HG03558 (cell line): ENCODE data around the gene ID2.
A peak's percentile ranks its signal among the peaks of the same experiment; 100 is the strongest.

Experiments used
- ATAC-seq: cut with Tn5 transposase; IDR thresholded peaks from one replicate; pipeline ENCODE4 v1.9.1; 2021; ENCODE audit warnings: moderate number of reproducible peaks; ENCODE audit not compliant: unreplicated experiment; ENCODE audit errors: extremely low read depth

ID2 gene

DNA sequence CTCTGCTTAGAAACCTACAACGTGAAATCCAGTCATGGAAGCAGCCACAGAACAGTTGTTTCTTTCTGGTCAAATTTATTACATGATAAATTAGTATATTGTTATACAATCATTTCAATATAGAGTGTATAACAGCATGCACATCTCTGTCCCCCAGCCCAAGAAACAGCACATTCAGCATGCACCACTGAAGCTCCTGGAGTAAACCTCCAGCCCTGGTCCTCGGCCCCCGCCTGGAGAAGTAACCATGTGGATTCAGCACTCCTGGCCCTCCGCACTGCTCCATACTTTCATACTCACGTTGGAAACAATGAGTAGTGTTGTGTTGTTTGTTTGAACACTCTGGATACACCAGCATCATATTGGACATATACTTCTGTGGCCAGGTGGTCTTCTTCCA is 15.3 kb upstream of the ID2 start:
- ATAC-seq, result no peak

DNA sequence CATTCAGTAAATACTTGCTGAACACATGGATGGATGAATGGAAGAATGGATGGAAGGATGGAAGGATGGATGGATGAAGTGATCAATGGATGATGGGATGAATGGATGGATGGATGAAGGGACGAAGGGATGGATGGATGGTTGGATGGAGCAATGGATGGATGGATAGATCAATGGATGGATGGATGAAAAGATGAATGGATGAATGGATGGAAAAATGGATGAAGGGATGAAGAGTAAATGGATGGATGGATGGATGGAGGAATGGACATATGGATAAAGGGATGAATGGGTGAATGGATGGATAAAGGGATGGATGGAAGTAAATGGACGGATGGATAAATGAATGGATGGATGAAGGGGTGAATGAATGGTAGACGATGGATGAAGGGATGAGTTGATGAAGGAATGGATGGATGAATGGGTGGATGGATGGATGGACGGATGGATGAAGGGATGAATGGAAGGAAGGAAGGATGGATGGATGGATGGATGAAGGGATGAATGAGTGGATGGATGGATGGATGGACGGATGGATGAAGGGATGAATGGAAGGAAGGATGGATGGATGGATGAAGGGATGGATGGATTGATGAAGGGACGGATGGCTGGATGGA is 13.9 kb upstream of the ID2 start:
- no peak for ATAC-seq

DNA sequence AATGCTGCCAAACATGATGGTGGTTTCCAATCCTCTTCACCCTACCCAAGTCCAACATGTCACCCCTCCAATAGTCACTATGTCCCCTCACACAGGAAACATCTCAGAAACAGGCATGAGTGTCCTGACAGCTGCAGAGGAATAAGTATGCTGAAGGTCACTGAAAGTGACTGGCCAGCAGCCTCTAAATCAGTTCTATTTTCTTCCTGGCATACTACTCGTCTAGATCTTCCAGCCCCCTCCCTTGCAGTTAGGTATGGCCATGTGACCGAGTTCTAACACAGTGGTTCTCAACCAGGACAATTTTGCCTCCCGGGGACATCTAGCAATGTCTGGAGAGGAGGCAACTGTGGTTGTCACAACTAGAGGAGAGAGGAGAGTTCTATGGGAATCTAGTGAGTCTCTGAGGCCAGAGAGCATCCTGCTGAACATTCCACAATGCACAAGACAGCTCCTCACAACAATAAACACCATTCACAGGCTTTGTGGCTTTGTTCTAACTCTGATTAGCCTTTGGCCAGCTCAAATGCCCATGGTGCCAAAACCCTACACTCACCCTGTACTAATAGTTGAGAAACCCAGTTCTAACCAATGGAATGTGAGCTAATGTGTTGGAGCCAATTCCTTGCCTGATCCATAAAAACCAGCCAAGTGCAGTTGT is 12.6 kb upstream of the ID2 start:
- no peak for ATAC-seq

DNA sequence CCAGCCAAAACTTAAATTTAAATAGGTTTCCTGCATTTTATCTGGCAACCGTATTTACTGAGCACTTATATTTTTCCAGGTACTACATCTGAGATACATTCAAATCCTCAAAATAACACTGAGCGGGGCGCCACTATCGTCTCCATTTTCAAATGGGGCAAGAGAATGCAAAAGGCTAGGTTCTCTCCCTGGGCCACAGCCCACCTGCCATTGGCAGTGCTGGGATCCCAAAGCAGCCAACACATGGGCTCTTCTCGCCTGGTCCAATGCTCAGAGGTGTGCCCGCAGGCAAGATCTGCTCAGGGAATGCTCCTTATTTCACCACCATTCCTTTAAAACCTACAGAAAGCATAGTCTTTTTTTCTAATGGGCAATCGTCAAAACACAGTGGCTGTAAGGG is 11.3 kb upstream of the ID2 start:
- no peak for ATAC-seq

DNA sequence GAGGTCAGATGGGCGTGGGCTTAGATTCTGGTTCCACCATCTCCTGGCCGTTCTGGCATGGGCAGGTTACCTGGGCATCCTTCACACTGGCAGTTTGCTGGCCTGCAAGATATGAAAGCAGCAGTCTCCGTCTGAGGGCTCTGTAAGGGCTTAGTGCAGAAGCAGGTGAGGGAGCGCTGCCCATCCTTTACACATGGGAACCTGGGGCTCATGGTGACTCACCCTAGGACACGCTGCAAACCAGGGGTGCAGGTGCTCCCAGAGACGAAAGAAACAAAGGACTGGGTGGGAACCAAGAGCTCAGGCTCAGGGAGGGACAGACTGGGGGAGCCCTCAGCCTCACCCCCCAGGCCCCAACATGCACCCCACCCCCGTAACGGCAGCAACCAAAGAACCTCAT is 10.7 kb upstream of the ID2 start:
- no peak for ATAC-seq

DNA sequence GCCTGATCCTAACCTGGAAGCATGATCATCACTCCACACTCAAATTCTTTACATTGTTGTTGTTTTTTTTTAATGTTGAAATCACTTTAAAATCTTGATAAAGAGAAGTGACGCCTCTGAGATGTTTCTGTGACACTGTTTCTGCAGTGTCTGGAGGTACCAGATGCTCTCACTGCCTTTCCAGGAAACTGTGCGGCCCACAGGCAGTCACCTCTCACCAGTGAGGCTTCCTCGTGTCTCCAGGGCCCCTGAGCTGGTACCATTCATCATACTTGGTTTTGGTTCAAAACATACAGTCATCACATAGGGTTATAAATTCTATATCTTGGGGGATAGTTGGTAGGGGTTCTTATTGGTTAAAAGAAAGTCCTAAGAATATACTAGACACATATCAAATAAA is 10.1 kb upstream of the ID2 start:
- no peak for ATAC-seq

DNA sequence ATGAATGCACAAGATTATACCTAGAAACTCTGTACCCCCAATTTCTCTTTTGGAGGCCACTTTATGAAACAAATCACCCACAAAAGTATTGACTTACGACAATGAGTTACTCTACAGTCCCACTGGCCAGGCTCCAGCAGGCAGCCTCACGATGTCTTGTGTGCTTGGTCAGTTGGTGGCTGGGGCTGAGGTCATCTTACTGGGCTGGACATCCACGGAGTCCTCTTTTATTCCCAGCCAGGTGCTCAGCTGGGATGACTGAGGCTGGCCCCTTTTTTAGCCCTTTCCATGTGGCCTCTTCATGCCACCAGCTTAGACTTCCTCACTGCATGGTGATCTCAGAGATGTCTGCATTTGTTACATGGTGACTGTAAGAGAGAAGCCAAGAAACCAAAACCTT is 8.9 kb upstream of the ID2 start:
- no peak for ATAC-seq

DNA sequence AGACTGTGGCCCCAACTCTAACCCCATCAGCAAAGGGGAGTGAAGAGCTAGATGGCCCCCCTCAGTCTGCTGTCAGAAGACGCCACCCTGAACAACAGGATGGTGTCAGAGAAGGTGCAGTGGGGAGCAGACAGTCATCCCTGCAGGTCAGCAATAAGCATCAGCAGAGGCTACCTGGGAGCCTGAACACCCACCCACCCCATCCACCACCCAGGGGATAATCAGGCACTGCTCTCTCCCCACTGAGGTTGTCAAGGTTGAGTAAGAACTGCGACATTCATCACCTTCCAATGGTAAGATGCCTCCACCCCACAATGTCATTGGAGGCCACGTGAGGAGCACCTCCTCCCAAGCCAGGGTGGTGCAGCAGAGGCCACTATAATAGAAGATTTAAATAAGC is 8.5 kb upstream of the ID2 start:
- no peak for ATAC-seq

DNA sequence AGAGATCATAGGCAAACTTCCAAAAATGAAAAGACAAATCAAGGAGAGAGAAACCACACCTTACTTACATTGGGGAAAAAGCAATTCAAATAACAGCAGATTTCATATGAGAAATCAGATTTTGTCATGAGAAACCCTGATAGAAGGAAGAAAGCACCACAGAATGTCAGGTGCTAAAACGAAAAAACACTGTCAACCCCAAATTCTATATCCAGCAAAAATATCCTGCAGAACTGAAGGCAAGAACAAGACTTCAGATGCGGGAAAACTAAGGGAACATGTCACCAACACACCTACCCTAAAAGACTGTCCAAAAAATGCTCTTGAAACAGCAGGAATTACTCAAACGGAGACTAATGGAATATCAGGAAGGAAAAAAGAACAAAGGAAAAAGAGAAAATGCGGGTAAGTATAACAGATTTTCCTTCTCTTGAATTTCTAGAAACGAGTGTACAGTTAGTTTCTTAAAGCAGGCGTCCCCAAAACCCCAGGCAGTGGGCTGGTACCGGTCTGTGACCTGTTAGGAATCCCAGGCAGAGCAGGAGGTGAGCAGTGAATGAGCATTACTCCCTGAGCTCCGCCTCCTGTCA is 7.3 kb upstream of the ID2 start:
- no peak for ATAC-seq

DNA sequence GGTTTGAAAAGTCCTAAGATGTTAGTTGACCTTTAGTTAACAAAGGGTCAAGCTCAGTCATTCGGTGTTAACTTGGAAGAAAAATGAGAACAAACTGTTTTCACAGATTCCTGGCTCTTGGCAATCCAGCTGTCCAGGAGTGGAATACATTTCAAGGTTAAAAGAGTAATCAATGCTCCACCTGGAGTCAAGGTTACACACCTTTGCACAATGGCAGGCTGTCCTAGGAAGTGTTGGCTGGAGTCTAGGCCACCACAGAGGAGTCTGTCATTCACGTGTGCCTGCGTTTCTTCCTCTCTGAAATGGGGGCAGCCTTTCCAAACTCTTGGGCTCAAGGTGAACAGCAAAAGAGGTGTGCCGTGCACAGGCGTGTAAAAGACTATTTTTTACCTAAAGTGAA is 6.3 kb upstream of the ID2 start:
- ATAC-seq, result no peak

DNA sequence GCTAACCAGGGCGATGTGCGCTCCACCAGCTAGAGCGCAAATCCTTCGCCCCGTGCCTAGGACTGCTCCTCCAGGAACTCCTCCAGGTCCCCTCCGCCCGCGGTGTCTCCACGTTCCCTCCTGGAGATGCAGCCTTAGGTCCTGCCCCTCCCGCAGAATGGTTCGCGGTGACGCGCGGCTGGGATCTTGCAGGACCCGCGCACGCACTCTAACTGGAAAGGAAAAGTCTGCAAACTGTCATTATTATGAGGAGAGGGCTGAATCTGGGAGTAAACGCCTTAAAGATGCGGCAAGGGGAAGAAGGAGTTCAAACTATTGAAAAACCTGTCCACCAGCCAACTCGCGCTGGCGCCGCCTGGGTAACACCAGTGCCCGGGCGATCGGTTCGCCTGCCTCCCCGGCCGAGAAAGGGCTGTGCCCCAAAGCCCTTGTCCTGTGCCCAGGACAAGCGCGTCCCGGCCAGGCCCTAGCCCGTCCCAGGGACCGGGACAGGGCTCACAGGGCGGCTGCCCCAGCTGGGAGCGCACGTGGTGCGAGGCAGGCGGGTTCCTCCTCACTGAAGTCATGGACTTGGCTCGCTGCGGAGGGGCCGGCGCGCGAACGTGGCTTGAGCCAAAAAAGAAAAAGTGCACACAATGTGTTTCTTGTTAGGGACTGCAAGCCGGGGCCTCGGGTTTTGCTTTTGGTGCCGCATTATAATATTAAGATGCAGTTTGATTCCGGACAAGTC is 5.5 kb upstream of the ID2 start:
- ATAC-seq, result no peak

DNA sequence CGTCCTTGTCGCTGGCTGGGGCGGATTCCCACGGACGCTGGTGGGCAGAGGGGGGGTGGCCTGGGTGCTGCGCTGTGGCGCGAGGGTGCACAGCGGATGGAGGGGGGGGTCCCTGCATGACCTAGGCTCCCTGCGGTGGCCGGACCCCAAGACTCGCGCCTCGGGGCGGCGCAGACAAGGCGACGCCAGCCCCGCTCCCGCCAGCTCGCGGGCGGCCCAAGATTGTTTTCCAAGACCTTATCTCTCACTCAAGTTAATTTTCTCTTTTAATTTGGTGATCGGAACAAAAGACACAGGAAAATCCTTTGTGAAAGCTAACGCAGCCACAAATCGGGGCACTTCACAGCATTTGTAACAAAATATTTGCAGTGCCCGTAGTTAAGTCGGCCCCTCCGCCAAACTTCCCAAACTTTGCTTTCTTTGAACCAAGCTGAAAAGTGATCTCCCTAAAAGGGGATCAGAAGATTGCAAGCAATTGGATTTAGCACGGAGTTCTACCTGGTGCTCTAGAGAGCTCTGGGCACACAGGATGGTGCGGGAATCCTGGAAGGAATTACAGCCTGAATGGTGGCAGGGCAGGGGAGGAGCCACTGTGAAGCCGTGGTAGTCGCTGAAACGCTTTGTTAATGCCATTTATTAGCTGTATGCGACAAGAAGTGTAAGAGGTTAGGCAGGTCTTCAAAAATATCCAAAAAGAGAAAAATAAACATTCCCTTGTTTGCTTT is 4.8 kb upstream of the ID2 start:
- no peak for ATAC-seq

DNA sequence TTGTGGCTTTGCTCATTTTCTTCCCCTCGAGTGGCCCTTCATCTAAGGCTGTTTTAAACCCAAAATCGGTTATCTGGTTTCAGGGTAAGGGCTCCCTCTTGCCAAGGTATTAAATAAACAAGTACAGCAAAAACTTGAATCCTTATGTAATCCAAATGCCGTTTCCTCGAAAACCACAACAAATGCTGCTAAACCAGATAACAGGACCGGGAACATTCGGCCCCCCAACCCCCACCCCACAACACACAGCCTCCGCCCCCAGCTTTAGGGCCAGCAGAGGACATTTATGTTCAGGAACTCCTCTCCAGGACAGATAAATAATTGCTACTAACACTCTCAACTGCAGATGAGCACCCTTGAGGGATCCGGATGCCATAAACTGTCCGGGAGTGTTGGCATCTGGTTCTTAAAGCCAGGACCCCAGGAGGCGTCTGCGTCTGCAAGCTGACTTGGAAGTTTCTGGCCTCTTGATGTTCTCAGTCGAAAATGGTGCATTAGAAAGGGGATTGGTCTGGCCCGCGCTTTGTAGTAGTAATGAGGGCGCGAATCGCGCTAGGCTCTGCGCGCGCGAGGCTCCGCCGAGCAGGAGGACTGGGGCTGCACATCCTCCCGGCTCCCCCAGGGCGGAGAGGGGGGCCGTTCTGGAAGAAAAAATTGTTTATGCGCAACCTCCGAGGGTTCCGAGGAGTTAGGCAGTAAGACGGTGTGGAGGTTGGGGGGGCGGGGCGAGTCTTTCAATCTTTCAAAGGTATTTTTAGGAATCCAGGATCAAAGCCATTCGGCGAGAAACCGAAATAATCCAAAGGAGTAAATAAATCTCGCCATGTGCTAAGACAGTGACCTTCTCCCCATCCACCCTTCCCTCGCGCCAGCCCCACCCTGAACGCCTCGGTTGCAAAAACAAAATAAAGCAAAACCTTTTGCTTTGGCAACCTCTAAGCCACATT is 3.9 kb upstream of the ID2 start:
- no peak for ATAC-seq

DNA sequence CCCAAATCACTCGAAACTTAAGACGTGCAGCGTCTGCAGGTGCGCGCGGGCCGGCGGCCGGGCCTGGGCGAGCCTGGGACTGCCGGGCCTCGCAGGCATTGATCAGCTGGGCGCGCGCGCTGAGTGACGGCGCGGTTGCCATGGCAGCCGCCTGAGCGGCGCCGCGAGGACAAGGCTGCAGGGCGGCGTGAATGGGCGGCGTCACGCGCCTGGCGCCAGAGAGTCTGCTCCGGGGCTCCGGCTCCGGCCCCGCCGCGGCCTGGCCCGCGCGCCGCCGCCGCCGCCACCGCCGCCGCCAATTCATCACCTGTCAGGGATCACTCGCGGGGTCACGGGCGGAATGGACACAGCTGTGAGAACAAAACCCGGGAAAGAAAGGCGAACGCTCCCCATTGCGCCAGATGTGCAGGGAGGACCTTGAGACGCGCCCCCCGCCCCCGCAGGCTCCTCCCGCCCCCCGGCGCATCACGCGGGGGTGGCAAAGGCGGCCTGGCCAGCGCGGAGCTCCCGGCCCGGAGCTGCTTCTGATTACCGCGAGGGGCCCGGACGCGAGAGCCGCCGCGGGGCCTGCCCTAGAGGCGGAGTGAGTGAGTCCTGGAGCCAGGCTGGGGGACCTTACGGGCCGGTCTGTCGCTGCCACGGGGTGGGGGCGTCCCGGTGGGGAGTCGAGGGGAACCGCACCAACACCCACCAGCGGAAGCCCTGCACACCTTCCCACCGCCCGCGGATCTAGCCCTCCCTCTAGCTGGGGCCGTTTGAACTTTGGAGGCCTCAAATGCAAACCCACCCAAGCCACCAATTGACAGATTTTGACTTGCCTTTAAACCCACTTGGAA is 2.9 kb upstream of the ID2 start:
- peak; percentile 44 for ATAC-seq

DNA sequence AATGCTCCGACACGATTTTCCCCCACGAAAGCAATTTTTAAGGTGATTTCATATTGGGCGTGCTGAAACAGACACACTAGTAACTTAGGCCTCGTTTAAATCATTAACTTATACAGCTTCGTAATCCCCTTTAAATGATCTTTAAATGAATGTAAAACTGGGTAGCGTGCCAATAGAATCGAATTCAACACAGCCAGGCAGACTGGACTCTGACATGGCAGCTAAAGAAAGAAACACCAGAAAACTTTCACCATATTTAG is 2.4 kb upstream of the ID2 start:
- no peak for ATAC-seq

DNA sequence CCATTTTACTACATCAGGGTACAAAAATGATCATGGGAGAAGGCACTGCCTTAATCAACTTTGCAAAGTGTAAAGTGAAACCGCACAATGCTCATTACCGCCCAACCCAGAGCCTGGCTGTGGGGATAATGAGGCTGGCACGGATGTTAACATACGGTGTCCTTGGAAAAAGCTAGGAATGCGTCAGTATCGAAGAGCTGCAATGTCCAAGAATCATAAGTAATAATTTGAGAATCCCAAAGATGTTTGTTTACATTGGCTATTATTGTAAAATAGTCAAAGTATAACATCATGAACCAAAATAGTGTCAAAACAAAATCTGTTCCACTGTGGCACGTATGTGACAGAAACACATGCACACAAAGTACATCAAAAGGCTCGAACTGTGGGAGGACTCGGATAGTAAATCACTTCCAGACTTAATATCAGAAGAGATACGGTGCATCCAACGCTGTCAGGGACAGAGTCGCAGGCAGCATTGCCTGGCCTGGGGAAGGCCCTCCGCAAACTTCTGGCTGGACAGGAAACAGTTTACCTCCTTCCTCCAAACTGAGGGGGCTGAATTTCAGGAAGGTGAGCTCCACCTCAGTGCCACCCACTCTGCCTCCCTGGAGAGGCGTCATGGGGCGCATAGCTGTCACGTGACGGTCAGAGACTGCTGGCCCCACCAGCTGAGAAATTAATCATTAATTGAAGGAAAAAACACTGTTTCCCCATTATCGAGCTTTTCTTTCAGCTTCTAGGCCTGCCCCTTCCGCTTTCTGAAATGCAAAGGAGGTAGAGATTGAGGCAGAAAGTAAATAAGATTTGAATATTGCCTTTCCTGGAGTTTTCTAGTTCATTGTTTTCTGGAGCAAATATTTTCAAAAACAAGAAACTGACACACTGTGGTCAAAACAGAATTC is 1.8 kb upstream of the ID2 start:
- no peak for ATAC-seq

DNA sequence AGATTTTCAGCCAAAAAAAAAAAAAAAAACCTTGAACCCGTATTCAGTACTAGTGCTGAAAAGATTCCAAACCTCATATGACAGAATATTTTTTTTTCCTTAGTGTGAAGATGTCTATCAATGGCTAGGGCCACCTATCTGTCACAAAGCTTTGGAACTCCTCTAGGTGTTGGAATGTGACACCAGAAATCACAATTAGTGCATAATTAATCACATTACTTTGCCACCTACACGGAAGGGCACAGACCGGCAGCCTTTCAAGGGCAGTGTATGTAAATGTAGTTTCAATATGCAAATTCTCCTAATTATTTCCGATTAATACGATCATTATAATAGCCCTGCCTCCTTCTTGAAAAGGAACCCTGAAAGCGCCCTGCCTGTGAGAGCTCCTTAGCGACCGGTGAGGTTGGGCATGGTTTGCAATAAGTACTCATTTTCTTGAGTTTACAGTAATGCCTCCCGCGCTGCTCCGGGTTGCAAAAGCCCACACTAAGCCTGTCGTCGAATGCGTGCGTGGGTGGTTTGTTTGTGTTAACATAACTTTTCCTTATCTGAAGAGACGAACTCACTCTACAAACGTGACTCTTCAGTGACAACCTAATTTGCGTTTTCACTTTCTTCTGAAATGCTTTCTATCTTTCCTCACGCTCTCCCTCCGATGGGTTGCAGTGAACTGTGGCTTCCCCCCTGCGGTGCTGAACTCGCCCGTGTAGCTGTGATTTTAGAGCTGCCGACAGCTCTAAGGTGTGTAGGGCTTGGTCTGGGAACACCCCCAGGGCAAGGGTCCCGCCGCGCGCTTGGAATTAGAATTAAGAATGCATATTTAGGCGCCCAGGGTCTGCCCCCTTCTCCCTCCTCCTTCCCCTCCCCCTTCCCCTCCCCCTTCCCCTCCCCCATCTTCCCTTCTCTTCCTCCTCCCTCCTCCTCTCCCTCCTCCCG is 765 bp upstream of the ID2 start:
- ATAC-seq, result no peak
